GM21526 (cell line): Measurements from ENCODE around the gene PBXIP1.
"Not testable (repeated sequence)": the region's sequence is repeated elsewhere in the genome, so short reads cannot be mapped to it uniquely, and the experiment has no call there.

Experiments used
- ATAC-seq: cut with Tn5 transposase; IDR thresholded peaks from one replicate; pipeline ENCODE4 v1.9.1; 2021; ENCODE audit warnings: moderate library complexity; ENCODE audit not compliant: unreplicated experiment, low FRiP score

Gene PBXIP1

GRCh38 chr1:154938604-154939399 is 17.1 kb downstream of the PBXIP1 start:
- ATAC-seq, result no peak

DNA sequence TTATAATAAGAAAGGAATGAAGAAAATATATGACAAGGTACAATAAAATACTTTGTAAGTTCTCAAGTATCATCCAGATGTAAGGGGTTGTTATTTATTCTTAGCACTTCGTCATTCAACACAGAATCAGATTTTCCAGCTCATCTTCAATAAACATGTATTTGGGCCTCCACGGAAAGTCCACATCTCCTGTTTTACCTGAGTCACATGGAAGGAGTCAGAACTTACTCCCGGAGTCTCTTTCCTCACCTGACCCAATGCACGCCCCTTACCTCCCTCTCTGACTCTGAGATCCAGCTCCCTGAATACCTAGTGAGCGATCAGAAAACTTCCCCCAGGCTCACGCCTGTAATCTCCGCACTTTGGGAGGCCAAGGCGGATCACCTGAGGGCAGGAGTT is 17.9 kb downstream of the PBXIP1 start:
- no peak for ATAC-seq

DNA sequence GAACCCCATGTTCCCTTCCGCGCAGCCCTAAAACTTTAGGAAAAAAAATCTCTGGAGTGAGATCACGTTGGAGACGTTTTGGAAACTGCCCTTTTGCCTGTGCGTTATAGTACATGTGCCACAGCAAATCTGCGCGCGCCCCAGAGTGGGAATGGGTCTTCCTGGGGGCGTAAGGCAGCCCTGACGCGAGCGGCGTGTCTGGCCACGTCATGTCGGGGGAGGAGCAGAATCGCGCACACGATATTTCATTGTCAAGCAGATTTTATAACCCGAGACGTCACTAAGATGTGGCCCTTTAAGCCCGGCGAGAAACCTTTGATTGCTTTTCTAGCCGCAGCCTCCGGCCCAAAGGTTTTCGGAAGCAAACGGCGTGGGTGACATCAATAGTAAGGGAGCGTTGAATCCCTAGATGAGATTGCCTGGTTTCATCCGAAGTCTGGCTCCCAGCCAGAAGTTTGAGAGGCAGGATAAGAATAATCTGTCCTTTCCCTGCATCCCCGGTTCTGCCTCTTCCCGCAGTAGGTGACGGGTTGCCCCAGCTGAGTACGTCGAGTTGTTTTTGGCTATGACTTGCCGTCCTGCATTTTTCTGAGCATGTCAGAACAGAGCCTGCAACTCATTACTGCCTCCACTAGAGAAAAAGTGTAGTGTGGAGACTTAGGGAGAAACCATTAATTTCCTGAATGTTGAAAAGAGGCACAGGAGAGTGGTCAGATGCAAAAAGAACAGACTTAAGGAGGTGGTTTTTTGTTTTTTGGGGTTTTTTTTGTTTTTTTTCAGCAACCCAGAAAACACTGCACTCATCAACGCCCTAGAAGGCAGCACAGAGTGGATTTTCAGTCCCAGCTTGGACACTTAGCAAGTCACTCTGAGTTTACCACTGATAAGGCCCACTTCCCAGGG is 18.6 kb downstream of the PBXIP1 start:
- ATAC-seq, result peak; percentile 52

GRCh38 chr1:154936555-154937084 is 19.3 kb downstream of the PBXIP1 start, which contains the start of gene PMVK:
Gene PMVK, minus strand, starts transcription at chr1:154936719. Its CDS starts 34 bp downstream, at chr1:154936685.
- peak; percentile 60 for ATAC-seq

DNA sequence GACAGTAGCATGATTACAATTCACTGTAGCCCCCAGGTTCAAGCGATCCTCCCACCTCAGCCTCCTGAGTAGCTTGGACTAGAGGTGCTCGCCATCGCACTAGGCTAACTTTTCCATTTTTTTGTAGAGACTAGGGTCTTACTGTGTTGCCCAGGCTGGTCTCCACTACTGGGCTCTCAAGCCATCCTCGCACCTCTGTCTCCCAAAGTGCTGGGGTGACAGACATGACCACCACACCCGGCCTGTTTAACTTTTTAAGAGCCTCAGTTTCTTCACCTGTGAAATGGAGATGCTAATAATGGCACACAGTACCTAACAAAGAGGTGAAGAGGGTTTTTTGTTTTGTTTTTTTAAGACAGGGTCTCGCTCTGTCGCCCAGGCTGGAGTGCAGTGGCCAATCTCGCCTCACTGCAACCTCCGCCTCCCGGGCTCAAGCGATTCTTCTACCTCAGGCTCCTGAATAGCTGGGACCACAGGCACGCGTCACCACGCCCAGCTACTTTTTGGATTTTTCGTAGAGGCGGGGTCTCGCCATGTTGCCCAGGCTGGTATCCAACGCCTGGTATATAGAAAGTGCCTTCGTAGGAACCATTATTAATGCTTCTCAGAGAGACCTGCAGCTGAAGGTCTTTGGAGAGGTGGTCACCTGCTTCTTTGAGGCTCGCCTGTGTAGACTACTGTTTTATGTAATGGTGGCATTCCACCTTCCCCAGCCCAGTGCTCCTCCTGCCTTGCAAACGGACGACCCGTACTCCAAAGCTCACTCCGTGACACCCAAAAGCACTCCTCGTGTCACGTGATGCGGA is 19.9 kb downstream of the PBXIP1 start:
- ATAC-seq, result peak; percentile 0

DNA sequence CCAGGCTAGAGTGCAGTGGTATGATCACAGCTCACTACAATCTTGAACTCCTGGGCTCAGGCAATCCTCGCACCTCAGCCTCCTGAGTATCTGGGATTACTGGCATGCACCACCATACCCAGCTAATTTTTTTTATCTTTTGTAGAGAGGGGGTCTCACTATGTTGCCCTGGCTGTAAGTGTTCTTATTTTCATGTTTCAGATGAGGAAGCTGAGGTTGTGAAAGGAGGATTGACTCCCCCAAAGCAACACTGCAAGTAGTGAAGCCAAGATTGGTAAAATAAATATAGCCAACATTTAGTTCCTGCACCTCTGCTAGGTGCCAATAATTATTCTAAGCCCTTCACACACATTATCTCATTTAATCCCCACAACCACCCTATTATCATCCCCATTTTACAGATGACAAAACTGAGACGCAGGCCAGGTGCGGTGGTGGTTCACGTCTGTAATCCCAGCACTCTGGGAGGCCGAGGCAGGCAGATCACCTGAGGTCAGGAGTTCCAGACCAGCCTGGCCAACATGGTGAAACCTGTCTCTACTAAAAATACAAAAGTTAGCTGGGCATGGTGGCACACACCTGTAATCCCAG is 21.4 kb downstream of the PBXIP1 start:
- no peak for ATAC-seq

DNA sequence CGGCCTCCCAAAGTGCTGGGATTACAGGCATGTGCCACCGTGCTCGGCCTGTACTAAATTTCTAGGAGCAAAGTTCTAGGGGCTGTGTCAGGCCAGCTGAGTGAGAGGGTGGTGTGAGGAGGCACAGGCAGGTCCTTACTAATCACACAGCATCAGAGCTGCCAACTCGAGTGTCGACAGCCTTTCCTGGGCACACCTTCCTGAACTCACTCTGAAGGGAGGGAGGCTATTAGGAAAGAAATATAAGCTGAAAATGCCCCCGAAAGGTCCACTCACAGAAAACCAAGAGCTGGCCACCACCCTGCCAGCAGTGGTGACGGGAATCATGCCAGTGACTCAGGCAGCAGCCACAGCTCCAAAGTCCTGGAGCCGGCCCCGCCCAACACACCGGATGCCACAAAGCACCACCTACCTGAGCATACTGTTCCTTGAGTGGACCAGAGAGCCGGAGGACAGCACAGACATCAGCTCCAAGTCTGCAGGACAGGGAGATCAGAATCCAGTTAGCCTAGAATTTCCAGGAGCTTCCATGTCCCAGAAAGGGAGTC is 23.9 kb downstream of the PBXIP1 start:
- no peak for ATAC-seq

- no peak for ATAC-seq
Observed at GRCh38 chr1:154926201-154926600, 29.7 kb downstream of the PBXIP1 start.

DNA sequence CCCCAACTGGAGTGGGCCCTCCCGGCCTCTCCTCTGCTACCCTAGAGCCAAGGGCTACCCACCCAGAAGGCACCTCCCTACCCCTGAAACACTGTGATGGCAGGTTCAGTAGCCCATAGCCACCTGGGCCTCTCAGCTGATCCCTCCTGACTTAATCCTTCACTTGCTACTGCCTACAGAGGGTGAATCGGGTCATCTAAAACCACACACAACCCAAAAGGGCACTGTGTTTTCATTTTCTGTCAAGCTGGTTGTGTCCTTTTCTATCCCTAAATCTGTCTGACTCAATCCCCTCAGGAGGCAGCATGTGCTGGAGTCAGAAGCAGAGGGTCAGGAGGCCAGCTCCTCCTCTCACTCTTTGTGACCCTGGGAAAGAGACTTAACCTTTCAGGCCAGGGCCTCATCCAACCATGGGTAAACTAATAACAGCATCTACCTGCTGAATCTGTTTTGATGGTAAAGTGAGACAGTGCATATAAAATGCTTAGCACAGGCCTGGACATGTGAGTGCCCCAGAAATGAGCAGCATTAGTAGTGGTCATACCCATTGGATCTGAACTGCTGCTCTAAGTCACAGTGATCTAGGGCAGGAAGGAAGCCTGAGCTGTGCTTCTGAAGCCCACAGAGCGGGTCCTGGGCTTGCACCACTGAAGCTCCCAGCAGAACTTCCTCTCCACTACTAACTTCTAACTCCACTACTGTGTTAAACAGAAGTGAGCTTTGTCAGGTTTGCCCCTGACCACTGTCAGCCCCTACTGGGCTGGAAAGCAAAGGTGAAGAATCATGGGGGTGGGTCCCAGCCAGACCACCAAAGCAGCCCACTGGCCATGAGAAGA is 30.3 kb downstream of the PBXIP1 start:
- ATAC-seq, result no peak

DNA sequence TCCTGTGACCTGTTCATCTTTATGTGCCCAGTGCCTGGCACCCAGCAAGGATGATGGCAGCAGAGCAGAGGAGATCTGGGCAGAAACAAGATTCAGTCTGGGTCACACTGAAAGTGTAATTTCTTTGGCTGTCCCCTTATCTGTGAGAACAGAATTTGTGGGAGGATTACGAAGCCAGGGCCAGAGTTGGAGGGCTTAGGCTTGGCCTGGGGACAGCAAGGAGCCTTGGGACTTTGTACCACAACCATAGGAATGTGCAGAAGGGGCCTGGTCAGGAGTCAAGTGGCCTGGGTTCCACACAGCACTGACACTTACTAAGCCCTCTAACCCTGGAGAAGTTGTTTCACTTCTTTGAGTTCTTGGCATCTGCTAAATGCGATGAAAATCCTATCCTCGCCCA is 32.2 kb downstream of the PBXIP1 start:
- ATAC-seq, result no peak

DNA sequence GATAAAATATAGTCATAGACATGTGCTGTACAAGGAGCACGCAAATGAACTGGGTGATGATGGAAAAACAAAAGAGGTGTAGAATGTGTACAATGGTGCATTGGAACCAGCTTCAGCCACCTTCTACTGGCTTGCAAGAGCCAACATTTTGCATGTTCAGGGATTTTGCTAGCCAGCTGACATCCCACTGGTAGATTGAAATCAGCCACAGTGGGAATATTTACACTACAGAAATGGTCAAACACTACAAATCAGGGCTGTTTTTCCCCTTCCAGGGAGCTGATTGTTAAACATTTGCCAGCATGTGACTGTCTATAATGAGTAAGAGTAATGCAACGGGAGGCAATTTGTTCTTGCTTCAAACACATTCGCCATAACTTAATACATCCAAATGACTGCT is 42.6 kb downstream of the PBXIP1 start:
- no peak for ATAC-seq

DNA sequence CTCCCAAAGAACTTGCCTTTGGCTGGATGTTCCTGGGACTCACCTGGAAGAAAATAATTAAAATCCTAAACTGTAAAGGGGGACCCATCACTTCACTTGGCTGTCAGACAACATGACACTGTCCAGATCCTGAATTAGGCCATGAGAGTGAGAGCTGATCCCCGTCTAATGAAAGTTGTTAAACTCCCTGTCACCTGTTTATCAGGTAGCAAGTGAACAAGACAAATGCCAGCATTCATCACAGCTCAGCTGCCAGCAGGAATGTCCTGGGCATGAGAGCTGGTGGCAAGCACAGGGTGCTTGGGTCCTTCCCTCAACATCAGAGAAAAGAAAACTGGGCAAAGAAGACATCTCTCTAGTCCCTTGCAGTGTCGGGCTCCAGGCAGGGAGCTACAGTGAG is 43.1 kb downstream of the PBXIP1 start:
- ATAC-seq, result no peak

DNA sequence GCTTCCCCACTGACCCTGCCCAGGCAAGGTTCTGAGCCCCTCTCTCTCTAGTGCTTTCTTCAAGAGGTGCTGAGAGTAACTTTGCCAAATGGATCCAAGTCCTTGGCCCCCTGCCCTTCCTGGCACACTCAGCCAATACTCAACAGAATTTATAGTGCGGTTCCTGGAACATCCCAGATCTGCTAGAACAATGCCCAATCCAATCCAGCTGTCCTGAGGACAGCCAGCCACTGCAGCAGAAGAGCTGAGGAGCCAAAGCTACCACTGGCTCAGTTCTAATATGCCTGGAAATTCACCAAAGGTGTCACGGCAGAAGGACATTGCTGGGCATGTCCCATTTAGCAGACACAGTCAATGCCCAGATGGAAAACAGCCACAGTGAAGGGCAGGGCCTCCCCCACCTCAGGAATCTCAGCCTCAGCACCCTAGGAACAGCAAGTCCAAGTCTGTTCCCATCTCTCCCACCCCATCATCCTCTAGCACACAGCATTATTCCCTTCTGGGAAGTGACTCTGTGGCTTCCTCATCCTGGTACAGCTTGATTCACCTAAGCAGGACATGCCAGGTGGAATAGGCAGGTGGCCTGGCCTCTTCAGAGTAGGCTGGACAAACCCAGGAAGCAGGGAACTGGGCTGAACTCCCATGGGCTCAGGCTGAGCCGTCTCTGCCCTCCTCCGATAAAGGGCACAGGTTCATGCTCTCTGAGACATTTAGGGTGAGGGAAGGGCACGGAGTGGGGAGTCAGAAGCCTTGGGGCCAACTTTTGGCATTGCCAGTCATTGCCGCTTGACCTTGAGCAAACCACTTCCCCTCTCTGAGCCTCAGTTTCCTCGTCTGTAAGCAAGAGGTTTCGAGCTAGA is 44.0 kb downstream of the PBXIP1 start:
- no peak for ATAC-seq

DNA sequence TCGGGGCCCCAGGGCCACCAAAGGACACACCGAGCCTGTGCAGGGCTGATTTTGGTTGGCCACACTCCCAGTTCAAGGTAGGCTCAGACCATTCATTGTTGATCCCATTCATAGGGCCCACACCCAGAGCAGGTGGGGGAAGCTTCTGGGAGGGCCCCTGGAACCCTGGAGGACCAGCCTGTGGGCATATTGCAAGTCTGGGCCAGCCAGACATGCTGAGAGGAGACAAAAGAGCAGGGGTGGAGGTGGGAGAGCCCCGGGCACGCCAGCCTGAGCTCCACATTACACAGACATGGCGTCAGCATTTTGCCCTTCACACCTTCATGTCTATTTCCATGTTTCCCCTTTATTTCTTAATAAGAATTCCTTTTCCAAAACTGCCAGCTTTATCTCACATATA is 45.0 kb downstream of the PBXIP1 start:
- no peak for ATAC-seq

- no peak for ATAC-seq
Observed at GRCh38 chr1:154908937-154909336, 47.0 kb downstream of the PBXIP1 start.

DNA sequence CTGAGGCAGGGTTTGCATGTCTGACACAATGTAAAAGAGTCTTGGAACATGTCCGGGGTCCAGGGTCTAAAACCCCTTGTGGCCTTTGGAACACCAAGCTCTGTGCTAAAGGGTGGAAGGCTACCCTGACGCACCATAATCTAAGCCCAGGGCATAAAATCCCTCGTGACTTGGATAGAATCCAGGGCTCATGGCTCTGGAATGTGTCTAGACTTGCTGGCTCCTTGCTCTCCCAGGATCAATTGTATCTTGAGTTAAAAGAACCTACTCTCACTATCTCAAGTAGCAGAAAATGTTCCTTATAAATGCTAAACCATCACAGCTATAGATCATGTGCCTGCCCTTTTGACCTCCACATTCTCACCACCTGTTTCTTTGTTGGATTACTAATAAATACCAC is 47.8 kb downstream of the PBXIP1 start:
- not testable (repeated sequence) for ATAC-seq

GRCh38 chr1:154906621-154907081 is 49.2 kb downstream of the PBXIP1 start:
- ATAC-seq, result no peak
